Ammon's horn (tissue), 1 donor: ENCODE data around the gene PRKAG2.
A peak's percentile ranks its signal among the peaks of the same experiment; 100 is the strongest.
"Not testable (repeated sequence)": the region's sequence is repeated elsewhere in the genome, so short reads cannot be mapped to it uniquely, and the experiment has no call there.

Experiments
- DNase-seq: peaks from one replicate; pipeline ENCODE4 v3.0.0-alpha.2; 2016; ENCODE audit warnings: low spot score

The PRKAG2 gene

GRCh38 chr7:151590071-151590849, 286.7 kb downstream of the PRKAG2 start:
- no peak for DNase-seq

GRCh38 chr7:151588982-151589381, 287.9 kb downstream of the PRKAG2 start:
- DNase-seq, result no peak

GRCh38 chr7:151586531-151587260, 290.2 kb downstream of the PRKAG2 start:
- DNase-seq, result no peak

GRCh38 chr7:151585744-151586393, 291.0 kb downstream of the PRKAG2 start:
- peak; percentile 48 for DNase-seq

- DNase-seq, result no peak
These were observed 295.2 kb downstream of the PRKAG2 start for GRCh38 chr7:151581741-151582140.

GRCh38 chr7:151579644-151580043, 297.3 kb downstream of the PRKAG2 start:
- DNase-seq, result no peak

GRCh38 chr7:151575410-151575809, 301.5 kb downstream of the PRKAG2 start:
- DNase-seq, result no peak

- DNase-seq, result not testable (repeated sequence)
These were observed 303.9 kb downstream of the PRKAG2 start for GRCh38 chr7:151573046-151573445.

GRCh38 chr7:151572136-151572535, 304.8 kb downstream of the PRKAG2 start:
- no peak for DNase-seq

- no peak for DNase-seq
These were observed 305.4 kb downstream of the PRKAG2 start for GRCh38 chr7:151571471-151571870.

- DNase-seq, result no peak
These were observed 306.5 kb downstream of the PRKAG2 start for GRCh38 chr7:151570366-151570915.

GRCh38 chr7:151568956-151569940, 307.7 kb downstream of the PRKAG2 start:
- no peak for DNase-seq

- no peak for DNase-seq
These were observed 310.0 kb downstream of the PRKAG2 start for GRCh38 chr7:151566897-151567320.

- DNase-seq, result no peak
These were observed 311.4 kb downstream of the PRKAG2 start for GRCh38 chr7:151565541-151565940.

- no peak for DNase-seq
These were observed 316.7 kb downstream of the PRKAG2 start for GRCh38 chr7:151560243-151560642.

GRCh38 chr7:151559557-151560183, 317.2 kb downstream of the PRKAG2 start:
- no peak for DNase-seq

GRCh38 chr7:151558575-151558974, 318.3 kb downstream of the PRKAG2 start:
- DNase-seq, result no peak

- no peak for DNase-seq
These were observed 320.3 kb downstream of the PRKAG2 start for GRCh38 chr7:151556592-151556991.

GRCh38 chr7:151553356-151553755, 323.6 kb downstream of the PRKAG2 start:
- DNase-seq, result no peak

GRCh38 chr7:151552352-151553028, 324.4 kb downstream of the PRKAG2 start:
- DNase-seq, result no peak
